Stomach smooth muscle (tissue), 2 donors: ENCODE measurements around the gene SLX4IP.
"Not testable (repeated sequence)": the region's sequence is repeated elsewhere in the genome, so short reads cannot be mapped to it uniquely, and the experiment has no call there.

Source experiments
- H3K27ac ChIP-seq: one replicate; pipeline ENCODE4 v1.7.0; 2013; ENCODE audit warnings: mild to moderate bottlenecking, low read length, inconsistent platforms
- H3K27me3 ChIP-seq, 2 donors: one replicate each; pipeline ENCODE4 v1.7.0; 2013; ENCODE audit warnings: low read length in 2 of 2; ENCODE audit not compliant: insufficient read depth in 2 of 2, control insufficient read depth in 1 of 2
- H3K36me3 ChIP-seq, 2 donors: one replicate each; pipeline ENCODE4 v1.7.0; 2013; ENCODE audit warnings: low read length in 2 of 2; ENCODE audit not compliant: control insufficient read depth in 2 of 2, insufficient read depth in 2 of 2
- H3K4me1 ChIP-seq: one replicate; pipeline ENCODE4 v1.7.0; 2013; ENCODE audit warnings: low read length; ENCODE audit not compliant: control insufficient read depth, insufficient read depth
- H3K4me3 ChIP-seq, 2 donors: one replicate each; pipeline ENCODE4 v1.7.0; 2013; ENCODE audit warnings: low read length in 2 of 2
- H3K9ac ChIP-seq, 2 donors: one replicate each; pipeline ENCODE4 v1.7.0; 2013; ENCODE audit warnings: low read length in 2 of 2, mild to moderate bottlenecking in 1 of 2
- H3K9me3 ChIP-seq, 2 donors: one replicate each; pipeline ENCODE4 v1.7.0; 2013; ENCODE audit warnings: low read length in 2 of 2; ENCODE audit not compliant: control insufficient read depth in 2 of 2
- donor health status: healthy.
- donor health status: Pancreatic carcinoma.

The SLX4IP gene

GRCh38 chr20:10408108-10408813, 26.8 kb upstream of the SLX4IP start:
- peaks cover 14 to 15% of the 10 kb centered on the region in 2 donors for H3K36me3 ChIP-seq
- H3K4me3 ChIP-seq = no peak overlapping the region
- no peaks in the 10 kb centered on the region for H3K9me3 ChIP-seq
- no peak overlapping the region for H3K9ac ChIP-seq
- no peak overlapping the region for H3K27ac ChIP-seq
- H3K27me3 ChIP-seq = no peaks in the 10 kb centered on the region
- H3K4me1 ChIP-seq = no peaks in the 10 kb centered on the region

GRCh38 chr20:10411673-10412072, 23.4 kb upstream of the SLX4IP start:
- H3K27ac ChIP-seq = no peak overlapping the region
- no peaks in the 10 kb centered on the region for H3K27me3 ChIP-seq
- no peak overlapping the region for H3K4me3 ChIP-seq
- H3K9me3 ChIP-seq = no peaks in the 10 kb centered on the region
- H3K4me1 ChIP-seq = no peaks in the 10 kb centered on the region
- no peak overlapping the region for H3K9ac ChIP-seq
- H3K36me3 ChIP-seq = peaks cover 11 to 13% of the 10 kb centered on the region in 2 donors

- Histone ChIP-seq H3K9me3 (no peaks in the 10 kb centered on the region), H3K9ac (no peak overlapping the region), H3K27ac (no peak overlapping the region), H3K4me3 (no peak overlapping the region), H3K27me3 (no peaks in the 10 kb centered on the region), H3K4me1 (no peaks in the 10 kb centered on the region), H3K36me3 (peaks cover 7 to 10% of the 10 kb centered on the region in 2 donors)
Measured at GRCh38 chr20:10412591-10413408, 22.3 kb upstream of the SLX4IP start.

GRCh38 chr20:10415013-10415650, 20.0 kb upstream of the SLX4IP start:
- Histone ChIP-seq H3K9ac (no peak overlapping the region), H3K4me1 (no peaks in the 10 kb centered on the region), H3K27ac (no peak overlapping the region), H3K9me3 (no peaks in the 10 kb centered on the region), H3K4me3 (no peak overlapping the region), H3K27me3 (no peaks in the 10 kb centered on the region), H3K36me3 (peaks cover 10 to 13% of the 10 kb centered on the region in 2 donors)

- not testable (repeated sequence) for H3K27ac ChIP-seq, H3K9ac ChIP-seq, H3K4me3 ChIP-seq, H3K9me3 ChIP-seq, H3K4me1 ChIP-seq, H3K27me3 ChIP-seq
- peaks cover 10 to 13% of the 10 kb centered on the region in 2 donors for H3K36me3 ChIP-seq
Measured at GRCh38 chr20:10417218-10417617, 17.9 kb upstream of the SLX4IP start.

- no peak overlapping the region for H3K4me3 ChIP-seq
- H3K36me3 ChIP-seq = peaks cover 3 to 7% of the 10 kb centered on the region in 2 donors
- H3K9ac ChIP-seq = no peak overlapping the region
- H3K27ac ChIP-seq = no peak overlapping the region
- no peaks in the 10 kb centered on the region for H3K4me1 ChIP-seq
- no peaks in the 10 kb centered on the region for H3K9me3 ChIP-seq
- no peaks in the 10 kb centered on the region for H3K27me3 ChIP-seq
Measured at GRCh38 chr20:10419550-10420133, 15.5 kb upstream of the SLX4IP start.

GRCh38 chr20:10423735-10424134, 11.4 kb upstream of the SLX4IP start:
- Histone ChIP-seq H3K4me3 (no peak overlapping the region), H3K9ac (no peak overlapping the region), H3K27ac (no peak overlapping the region), H3K4me1 (peaks cover 3% of the 10 kb centered on the region), H3K27me3 (no peaks in the 10 kb centered on the region), H3K36me3 (peaks cover 3% of the 10 kb centered on the region in 2 donors), H3K9me3 (no peaks in the 10 kb centered on the region)

- no peaks in the 10 kb centered on the region for H3K27me3 ChIP-seq
- H3K4me3 ChIP-seq = no peak overlapping the region
- H3K4me1 ChIP-seq = peaks cover 9% of the 10 kb centered on the region
- H3K36me3 ChIP-seq = no peaks in the 10 kb centered on the region
- no peak overlapping the region for H3K9ac ChIP-seq
- H3K27ac ChIP-seq = no peak overlapping the region
- no peaks in the 10 kb centered on the region for H3K9me3 ChIP-seq
Measured at GRCh38 chr20:10427060-10427692, 7.9 kb upstream of the SLX4IP start.

- no peak overlapping the region for H3K9ac ChIP-seq
- H3K4me1 ChIP-seq = peaks cover 13% of the 10 kb centered on the region
- no peak overlapping the region for H3K4me3 ChIP-seq
- no peaks in the 10 kb centered on the region for H3K36me3 ChIP-seq
- no peak overlapping the region for H3K27ac ChIP-seq
- H3K9me3 ChIP-seq = no peaks in the 10 kb centered on the region
- H3K27me3 ChIP-seq = no peaks in the 10 kb centered on the region
Measured at GRCh38 chr20:10428008-10428407, 7.1 kb upstream of the SLX4IP start.

GRCh38 chr20:10429443-10429981, 5.6 kb upstream of the SLX4IP start:
- Histone ChIP-seq H3K9me3 (no peaks in the 10 kb centered on the region), H3K4me3 (no peak overlapping the region), H3K9ac (no peak overlapping the region), H3K4me1 (peaks cover 17% of the 10 kb centered on the region), H3K36me3 (no peaks in the 10 kb centered on the region), H3K27me3 (no peaks in the 10 kb centered on the region), H3K27ac (no peak overlapping the region)
